Measurements from ENCODE around the gene CCDC154. TPM values are rescaled to one million over a fixed set of nuclear protein-coding genes. Genes with fewer than 3 reads are reported as not detected.
A peak's percentile ranks its signal among the peaks of the same experiment; 100 is the strongest.

CCDC154 gene
- polyA plus RNA-seq, 1 donor (not counting 4 experiments of a cell fraction or from before 2014, with no cell fraction given): 0.46 TPM

- DNase-seq (ENCODE audit: low read depth, low spot score) (no peak), FAIRE-seq (no peak)
- TF ChIP-seq EZH2 (IDR thresholded peaks at IDR 0.05; ENCODE audit: low read length): no peak
- no peak for TF ChIP-seq CTCF (optimal IDR thresholded peaks at IDR 0.05 in 1 of 3, IDR thresholded peaks at IDR 0.05 in 1 of 3, conservative IDR thresholded peaks at IDR 0.05 in 1 of 3; ENCODE audit: extremely low read depth in 1 of 3, insufficient read depth in 2 of 3, low read length in 3 of 3)
- no peaks in the 10 kb centered on the region for H3K36me3 ChIP-seq (ENCODE audit: control insufficient read depth in 2 of 2, extremely low read depth in 1 of 2, insufficient read depth in 2 of 2, low read length in 2 of 2)
- H4K20me1 ChIP-seq (ENCODE audit: control insufficient read depth, extremely low read depth, insufficient read depth, low read length): no peaks in the 10 kb centered on the region
- no peaks in the 10 kb centered on the region for H3K4me1 ChIP-seq (ENCODE audit: control insufficient read depth, extremely low read depth, insufficient read depth, low read length)
- H3K27ac ChIP-seq (ENCODE audit: control insufficient read depth, insufficient read depth, low read length): no peak overlapping the region
- H3K9me1 ChIP-seq (ENCODE audit: control insufficient read depth, extremely low read depth, insufficient read depth, low read length): no peaks in the 10 kb centered on the region
- no peaks in the 10 kb centered on the region for H3K9me3 ChIP-seq (ENCODE audit: control insufficient read depth, low read depth, low read length)
- peak overlapping the region; percentile 22 for H3K9ac ChIP-seq (ENCODE audit: control insufficient read depth, extremely low read depth, insufficient read depth, low read length)
- H3K27me3 ChIP-seq (ENCODE audit: control insufficient read depth, extremely low read depth, insufficient read depth, low read length): no peaks in the 10 kb centered on the region
- H3K4me2 ChIP-seq (ENCODE audit: control insufficient read depth, extremely low read depth, insufficient read depth, low read depth, low read length): peak overlapping the region; percentile 5
- H3K79me2 ChIP-seq (ENCODE audit: control insufficient read depth, insufficient read depth, low read length): no peaks in the 10 kb centered on the region
- H2AFZ ChIP-seq (ENCODE audit: control insufficient read depth, low read length): no peak overlapping the region
- peak overlapping the region in 1 of 3 experiments; percentile 0 for H3K4me3 ChIP-seq (ENCODE audit: control insufficient read depth in 2 of 3, extremely low read depth in 1 of 3, insufficient read depth in 2 of 3, low read depth in 1 of 3, low read length in 3 of 3)
- dilution Hi-C loops (cut with MboI; ENCODE audit: extremely low pct_ligation_motif_present, low sequenced_read_pairs): no loop called here
These were observed 16.6 kb downstream of the CCDC154 start for GRCh38 chr16:1427473-1428461.

DNA sequence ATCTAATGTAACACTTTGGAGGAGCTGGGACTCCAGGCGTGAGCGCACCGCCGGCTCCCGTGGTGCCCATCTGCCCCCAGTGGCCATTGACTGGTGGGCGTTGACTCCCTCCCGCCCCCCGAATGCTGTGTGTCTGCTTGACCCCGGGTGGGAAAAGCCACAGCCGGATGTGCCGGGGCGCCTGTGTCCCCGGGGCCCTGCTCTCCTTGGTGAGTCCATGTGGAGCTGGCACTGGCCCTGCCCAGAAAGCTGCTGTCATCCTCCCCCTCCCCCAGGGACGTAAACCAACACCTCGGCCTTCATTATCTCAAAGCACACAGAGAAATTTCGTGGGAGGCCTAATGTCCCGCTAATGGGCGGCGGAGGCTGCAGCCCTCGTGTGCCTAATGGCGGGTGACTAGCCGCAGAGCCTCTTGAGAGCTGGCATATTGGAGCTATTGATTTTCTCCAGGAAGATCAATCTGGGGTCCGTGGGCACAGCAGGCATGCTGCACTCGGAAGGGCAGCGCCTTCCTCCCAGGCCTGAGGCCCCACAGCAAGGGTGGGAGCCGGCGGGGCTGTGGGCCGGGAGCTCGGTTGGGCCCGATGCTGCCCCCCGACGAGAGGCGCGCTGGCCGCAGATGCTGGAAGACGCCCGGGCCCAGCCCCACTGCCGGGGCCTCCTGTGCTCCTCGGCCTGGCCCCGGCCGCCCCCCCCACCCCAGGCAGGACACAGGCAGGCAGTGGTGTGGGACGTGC is 17.5 kb downstream of the CCDC154 start:
- Histone ChIP-seq H3K4me1 (ENCODE audit: control insufficient read depth, extremely low read depth, insufficient read depth, low read length) (no peaks in the 10 kb centered on the region), H3K27ac (ENCODE audit: control insufficient read depth, insufficient read depth, low read length) (no peak overlapping the region), H3K9me3 (ENCODE audit: control insufficient read depth, low read depth, low read length) (no peaks in the 10 kb centered on the region), H3K4me3 (ENCODE audit: control insufficient read depth in 2 of 3, extremely low read depth in 1 of 3, insufficient read depth in 2 of 3, low read depth in 1 of 3, low read length in 3 of 3) (no peak overlapping the region), H3K4me2 (ENCODE audit: control insufficient read depth, extremely low read depth, insufficient read depth, low read depth, low read length) (no peak overlapping the region), H3K9ac (ENCODE audit: control insufficient read depth, extremely low read depth, insufficient read depth, low read length) (no peak overlapping the region), H3K9me1 (ENCODE audit: control insufficient read depth, extremely low read depth, insufficient read depth, low read length) (no peaks in the 10 kb centered on the region), H3K36me3 (ENCODE audit: control insufficient read depth in 2 of 2, extremely low read depth in 1 of 2, insufficient read depth in 2 of 2, low read length in 2 of 2) (no peaks in the 10 kb centered on the region), H2AFZ (ENCODE audit: control insufficient read depth, low read length) (no peak overlapping the region), H3K79me2 (ENCODE audit: control insufficient read depth, insufficient read depth, low read length) (no peaks in the 10 kb centered on the region), H4K20me1 (ENCODE audit: control insufficient read depth, extremely low read depth, insufficient read depth, low read length) (no peaks in the 10 kb centered on the region), H3K27me3 (ENCODE audit: control insufficient read depth, extremely low read depth, insufficient read depth, low read length) (no peaks in the 10 kb centered on the region)
- TF ChIP-seq EZH2 (IDR thresholded peaks at IDR 0.05; ENCODE audit: low read length) (no peak), CTCF (optimal IDR thresholded peaks at IDR 0.05 in 1 of 3, IDR thresholded peaks at IDR 0.05 in 1 of 3, conservative IDR thresholded peaks at IDR 0.05 in 1 of 3; ENCODE audit: extremely low read depth in 1 of 3, insufficient read depth in 2 of 3, low read length in 3 of 3) (no peak)
- FAIRE-seq: no peak
- dilution Hi-C loops (cut with MboI; ENCODE audit: extremely low pct_ligation_motif_present, low sequenced_read_pairs): no loop called here
- DNase-seq (ENCODE audit: low read depth, low spot score): no peak
